UCSD-AML1 (cell line): ENCODE data around the gene TMEM131.
A peak's percentile ranks its signal among the peaks of the same experiment; 100 is the strongest.
"Not testable (repeated sequence)": the region's sequence is repeated elsewhere in the genome, so short reads cannot be mapped to it uniquely, and the experiment has no call there.

Source experiments
- DNase-seq: peaks from one replicate; lab custom pipeline; 2025; ENCODE audit not compliant: unreplicated experiment; lab: John Stamatoyannopoulos, UW

Gene TMEM131

DNA sequence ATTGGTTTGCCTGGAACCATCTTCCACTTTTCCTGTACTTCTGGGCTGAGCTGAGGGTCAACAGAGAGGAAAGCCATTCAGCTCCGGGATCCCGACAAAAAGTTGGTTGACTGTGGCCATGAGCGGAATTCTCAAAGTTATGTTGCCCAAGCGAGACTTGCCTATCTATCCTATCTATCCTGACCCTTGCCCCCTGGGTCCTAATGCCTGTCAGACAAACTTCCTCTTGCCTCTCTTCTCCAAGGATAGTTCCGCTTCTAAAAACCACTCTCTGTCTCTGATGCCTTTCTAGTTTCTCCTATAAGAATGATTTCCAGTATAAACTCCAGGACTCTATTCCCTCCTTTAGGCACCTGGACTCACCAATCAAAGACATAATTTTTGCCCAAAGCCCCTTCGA, 173.9 kb downstream of the TMEM131 start:
- not testable (repeated sequence) for DNase-seq

- DNase-seq = no peak
These were observed 176.0 kb downstream of the TMEM131 start for GRCh38 chr2:97819754-97820153.

DNA sequence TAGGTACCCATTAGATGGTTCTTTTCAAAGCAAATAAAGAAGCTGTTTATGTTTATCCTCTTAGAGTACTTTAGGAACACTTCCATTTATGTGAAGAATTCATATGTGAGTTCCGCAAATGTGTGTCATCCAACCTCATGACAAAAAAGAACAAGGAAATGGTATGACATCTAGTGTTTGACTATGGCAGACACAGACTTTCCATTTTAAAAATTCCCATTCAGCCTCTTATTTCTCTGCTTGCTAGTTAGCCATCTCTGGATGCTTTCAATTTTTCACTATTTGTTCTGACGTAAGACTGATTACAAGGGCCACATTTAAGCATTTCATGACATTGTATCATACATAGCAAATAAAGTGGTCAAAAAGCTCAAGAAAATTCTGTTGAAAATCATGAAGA, 179.3 kb downstream of the TMEM131 start:
- no peak for DNase-seq

DNA sequence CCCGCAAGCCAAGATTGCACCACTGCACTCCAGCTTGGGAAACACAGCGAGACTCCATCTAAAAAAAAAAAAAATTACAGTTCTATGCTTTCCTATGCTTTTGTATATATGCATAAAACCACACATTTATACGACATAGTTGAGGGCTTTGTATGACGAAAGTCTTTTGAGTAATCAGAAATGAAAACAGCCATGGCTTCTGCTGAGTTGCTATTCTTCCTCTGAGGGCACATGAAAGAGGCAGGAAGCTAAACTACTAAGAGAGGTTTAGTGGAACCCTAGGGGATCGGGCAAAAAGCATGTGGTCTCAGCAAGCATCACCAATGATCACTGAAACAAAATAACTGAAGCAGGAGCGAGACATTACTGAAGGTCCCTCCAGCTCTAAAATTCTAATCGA, 182.8 kb downstream of the TMEM131 start:
- no peak for DNase-seq

GRCh38 chr2:97808816-97809215, 186.9 kb downstream of the TMEM131 start:
- DNase-seq = no peak

- peak; percentile 68 for DNase-seq
These were observed 188.8 kb downstream of the TMEM131 start for GRCh38 chr2:97806738-97807618.

DNA sequence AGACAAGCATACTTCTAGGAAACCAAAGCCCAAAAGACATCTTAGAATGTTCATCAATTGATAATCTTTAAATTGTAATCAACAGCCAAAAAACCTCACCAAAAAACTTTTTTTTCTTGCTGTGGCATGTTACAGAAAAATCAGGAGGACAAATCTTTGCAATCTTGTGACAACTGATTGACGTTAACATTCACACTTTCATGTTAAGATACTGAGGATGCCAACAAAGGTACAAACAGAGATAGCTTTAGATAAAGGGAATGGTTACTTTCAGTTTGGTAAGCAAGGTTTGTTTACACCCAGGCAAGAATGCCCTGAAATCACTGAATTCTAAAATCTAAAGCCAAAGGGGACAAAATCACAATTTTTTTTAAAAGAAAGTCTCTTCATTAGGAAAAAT, 190.0 kb downstream of the TMEM131 start:
- DNase-seq = no peak

- DNase-seq = no peak
These were observed 194.7 kb downstream of the TMEM131 start for GRCh38 chr2:97801028-97801427.

DNA sequence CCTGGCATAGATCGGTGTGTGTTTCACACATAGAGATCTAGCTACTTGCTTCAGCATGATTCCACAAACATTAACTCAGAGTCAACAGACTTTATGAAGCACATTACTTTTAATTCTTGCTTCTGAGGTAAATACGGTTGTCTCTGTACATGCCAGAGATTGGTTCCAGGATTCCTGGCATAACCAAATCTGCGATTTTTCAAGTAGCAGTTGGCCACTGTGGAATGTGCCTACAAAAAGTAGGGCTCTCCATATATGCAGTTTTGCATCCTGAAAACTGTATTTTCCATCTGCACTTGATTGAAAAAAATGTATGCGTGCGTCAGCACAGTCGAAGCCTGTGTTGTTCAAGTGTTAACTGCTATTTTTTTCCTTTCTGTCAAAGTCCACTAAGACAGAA, 197.3 kb downstream of the TMEM131 start:
- no peak for DNase-seq

- DNase-seq = no peak
These were observed 198.4 kb downstream of the TMEM131 start for GRCh38 chr2:97797355-97797754.

DNA sequence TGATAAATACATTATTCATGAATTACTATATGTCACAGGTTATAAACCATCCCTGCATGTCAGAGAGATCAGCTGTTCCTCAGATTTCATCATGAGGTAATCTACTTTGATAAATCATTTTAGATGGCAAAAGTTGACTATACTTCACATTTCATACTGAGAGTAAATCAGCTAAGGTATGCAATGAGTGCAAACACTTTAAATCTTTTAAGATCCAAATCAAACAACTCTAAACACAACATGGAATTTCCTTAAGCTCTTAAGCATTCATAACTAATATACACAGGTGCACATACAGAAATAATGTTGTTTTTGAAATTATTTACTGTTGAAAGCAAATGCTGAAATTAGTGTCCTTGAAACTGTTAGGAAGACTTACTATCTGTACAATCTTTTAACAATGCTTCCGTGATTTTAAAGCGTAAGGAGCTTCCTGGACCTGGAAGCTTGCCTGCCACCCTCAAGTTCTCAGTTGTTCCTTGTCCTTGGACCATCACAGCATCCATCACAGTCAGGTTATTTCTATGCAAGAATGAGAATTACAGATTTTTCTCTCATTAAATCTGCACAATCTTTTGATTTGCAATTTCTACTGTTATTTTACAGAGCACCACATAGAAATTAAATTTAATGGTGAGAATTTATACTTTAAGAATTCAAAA, 199.2 kb downstream of the TMEM131 start:
- no peak for DNase-seq

- no peak for DNase-seq
These were observed 203.3 kb downstream of the TMEM131 start for GRCh38 chr2:97792416-97792815.

DNA sequence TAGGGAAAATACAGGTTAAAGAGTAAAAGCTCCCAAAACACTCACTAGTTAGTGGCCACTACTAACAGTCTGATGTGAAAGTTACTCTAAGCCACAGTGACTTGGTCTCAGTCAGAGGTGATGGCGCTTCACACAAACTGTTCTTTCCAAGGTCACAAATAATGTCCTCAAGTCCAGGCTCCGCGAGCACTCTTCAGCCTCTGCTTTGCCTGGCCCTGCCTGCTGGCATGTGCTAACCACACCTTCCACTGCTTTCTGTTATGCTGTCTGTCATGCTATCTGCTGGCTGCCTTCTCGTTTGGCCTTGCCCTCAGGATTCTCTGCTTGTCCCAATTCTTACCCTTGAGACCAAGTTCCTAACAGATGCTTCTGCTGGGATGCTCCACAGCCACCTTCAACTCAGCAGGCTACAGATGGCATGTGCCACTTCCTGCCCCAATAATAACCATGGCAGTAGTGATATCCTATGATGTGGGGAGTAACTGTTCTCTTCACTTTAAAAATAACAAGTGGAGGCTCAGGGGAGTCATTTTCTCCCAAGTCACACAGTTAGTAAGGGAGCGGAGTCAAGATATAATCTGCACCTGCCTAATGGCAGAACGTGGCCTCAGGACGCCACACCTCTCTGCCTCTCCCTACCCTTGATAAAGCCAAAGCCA, 206.6 kb downstream of the TMEM131 start:
- no peak for DNase-seq

- DNase-seq = no peak
These were observed 209.9 kb downstream of the TMEM131 start for GRCh38 chr2:97785818-97786217.

DNA sequence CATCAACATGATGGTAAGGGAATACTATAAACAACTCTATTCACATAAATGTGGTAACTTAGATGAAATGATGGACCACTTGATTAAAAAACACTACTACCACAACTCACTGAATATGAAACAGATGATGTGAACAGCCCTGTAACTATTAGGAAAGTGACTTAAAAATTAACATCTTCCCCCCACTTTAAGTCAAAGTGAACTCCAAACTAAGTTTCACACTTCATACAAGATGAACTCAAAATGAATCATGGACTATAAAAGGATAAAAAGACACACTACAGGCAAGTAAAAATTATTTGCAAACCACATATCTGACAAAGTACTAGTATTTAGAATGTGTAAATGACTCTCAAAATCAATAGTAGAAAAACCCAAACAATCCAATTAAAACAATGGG, 210.8 kb downstream of the TMEM131 start:
- DNase-seq = no peak

GRCh38 chr2:97781981-97782380, 213.8 kb downstream of the TMEM131 start:
- DNase-seq = no peak

DNA sequence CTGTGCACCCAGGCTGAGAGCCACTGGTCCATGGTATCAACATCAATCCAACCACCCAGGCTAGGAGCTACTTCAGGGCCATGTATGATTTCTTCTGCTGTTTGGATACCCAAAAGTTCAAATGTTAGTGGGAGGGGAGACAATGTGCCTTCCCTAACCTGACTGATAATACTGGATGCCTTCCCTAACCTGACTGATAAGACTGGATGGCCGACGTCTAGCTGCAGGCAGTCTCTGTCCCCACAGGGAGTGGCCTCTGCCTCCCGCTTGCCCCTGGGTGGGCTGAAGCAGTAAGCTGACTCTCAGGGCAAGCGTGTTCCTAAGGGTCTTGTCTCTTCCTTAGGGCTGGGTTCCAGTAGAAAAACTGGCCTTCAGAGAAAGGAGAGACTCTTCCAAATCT, 216.6 kb downstream of the TMEM131 start:
- DNase-seq = no peak

DNA sequence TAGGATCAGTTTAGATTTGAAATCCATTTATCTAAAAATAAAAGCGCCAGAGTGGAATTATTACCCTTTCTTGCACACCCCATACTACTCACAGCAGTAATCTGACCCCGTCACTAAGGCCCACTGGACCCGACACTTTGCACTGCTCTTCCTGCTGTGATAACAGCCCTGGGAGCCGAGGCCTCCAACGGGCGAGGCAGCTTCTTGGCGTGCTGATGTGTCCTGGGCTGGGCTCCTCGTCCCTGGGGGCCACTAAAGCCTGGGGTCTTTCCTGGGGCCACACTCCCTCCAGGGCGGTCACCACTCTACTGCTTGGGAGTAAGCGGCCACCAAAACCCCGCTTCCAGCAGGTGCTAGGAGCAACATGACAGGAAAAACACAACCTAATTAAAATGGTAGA, 220.7 kb downstream of the TMEM131 start:
- no peak for DNase-seq

DNA sequence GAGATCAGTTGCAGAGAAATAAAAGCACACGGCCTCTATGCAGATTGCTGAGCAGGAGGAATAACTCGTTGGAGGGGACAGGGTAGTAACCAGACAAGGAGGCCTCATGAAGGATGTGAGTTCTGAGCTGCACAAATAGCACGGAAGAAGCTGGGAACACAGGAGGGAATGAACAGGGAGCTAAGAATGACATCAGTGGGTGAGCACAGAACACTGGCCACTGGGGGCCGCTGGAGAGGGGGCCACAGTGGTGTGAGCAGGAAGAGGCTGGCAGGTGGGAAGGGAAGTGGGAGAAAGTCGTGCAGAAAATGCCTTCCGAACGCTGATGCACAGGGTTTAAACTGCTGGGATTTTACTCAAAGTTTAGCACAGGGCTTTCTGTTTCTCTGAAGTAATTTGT, 221.3 kb downstream of the TMEM131 start:
- DNase-seq = peak; percentile 35

DNA sequence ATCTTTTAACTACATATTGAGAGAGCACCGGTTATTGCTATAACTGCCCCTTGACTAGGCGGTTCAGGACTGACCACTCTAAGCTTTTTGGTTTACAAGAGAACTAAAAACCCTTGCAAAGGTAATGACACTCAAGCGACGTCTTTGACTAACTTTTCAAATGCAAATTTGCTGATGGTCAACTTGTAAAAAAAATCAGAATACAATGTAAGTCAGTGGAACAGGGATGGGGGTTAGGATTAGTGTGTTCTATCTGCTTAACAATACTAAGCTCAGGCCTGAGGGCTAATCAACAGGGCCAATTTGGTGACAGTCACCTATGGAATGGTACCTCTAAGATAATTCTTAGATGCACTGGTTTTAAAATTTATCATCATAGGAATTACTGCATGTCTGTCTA, 225.3 kb downstream of the TMEM131 start:
- DNase-seq = no peak

GRCh38 chr2:97769711-97770110, 226.0 kb downstream of the TMEM131 start:
- no peak for DNase-seq

GRCh38 chr2:97769308-97769707, 226.4 kb downstream of the TMEM131 start:
- no peak for DNase-seq
